MCF 10A (cell line): Measurements from ENCODE around the gene NSD1. TPM values are rescaled to one million over a fixed set of nuclear protein-coding genes. Genes with fewer than 3 reads are reported as not detected.

Experiments
- BruUV-seq: library from RNA; stranded (reverse); fragments of 400-500 nt; replicated peaks from 2 replicates; lab custom pipeline; 2021; lab: Mats Ljungman, UMichigan
- CTCF ChIA-PET: fragments of 300-600 bp; sonication (Branson Sonifier 250); formaldehyde crosslinking; extraction: SDS; loops from one replicate; lab custom pipeline; 2021; ENCODE audit warnings: antibody characterized with exemption, inconsistent platforms; lab: Yijun Ruan, JAX
- POLR2A ChIA-PET: fragments of 300-600, 350-650 bp; sonication (Branson Sonifier 250); formaldehyde crosslinking; extraction: SDS; loops from one replicate; lab custom pipeline; 2020; ENCODE audit warnings: antibody characterized with exemption, inconsistent platforms; lab: Yijun Ruan, JAX
- DNase-seq: peaks from one replicate; pipeline ENCODE4 v3.0.0-alpha.2; 2018; ENCODE audit not compliant: unreplicated experiment
- H3K27ac Mint-ChIP-seq: one replicate; pipeline ENCODE4 v1.8.0; 2022; ENCODE audit warnings: mild to moderate bottlenecking, low read depth, mixed read lengths; ENCODE audit not compliant: unreplicated experiment
- H3K27me3 Mint-ChIP-seq: one replicate; pipeline ENCODE4 v1.8.0; 2022; ENCODE audit warnings: mixed read lengths; ENCODE audit not compliant: insufficient read depth, unreplicated experiment
- H3K36me3 Mint-ChIP-seq: one replicate; pipeline ENCODE4 v1.8.0; 2022; ENCODE audit warnings: mild to moderate bottlenecking, moderate library complexity, mixed read lengths; ENCODE audit not compliant: insufficient read depth, unreplicated experiment
- H3K4me1 Mint-ChIP-seq: one replicate; pipeline ENCODE4 v1.8.0; 2022; ENCODE audit warnings: mixed read lengths; ENCODE audit not compliant: insufficient read depth, unreplicated experiment
- H3K4me3 Mint-ChIP-seq: one replicate; pipeline ENCODE4 v1.8.0; 2022; ENCODE audit warnings: mild to moderate bottlenecking, moderate library complexity, mixed read lengths; ENCODE audit not compliant: unreplicated experiment
- H3K9me3 Mint-ChIP-seq: one replicate; pipeline ENCODE4 v1.8.0; 2022; ENCODE audit warnings: mixed read lengths; ENCODE audit not compliant: unreplicated experiment
- CTCF ChIP-seq: fragments of 200-600 bp; IDR thresholded peaks from one replicate; pipeline ENCODE4 v1.8.0; 2022; ENCODE audit warnings: antibody characterized with exemption, mild to moderate bottlenecking; ENCODE audit not compliant: unreplicated experiment
- intact Hi-C: fragments of 100-400 bp; cut with micrococcal nuclease; formaldehyde crosslinking; loops from 2 replicates; pipeline ENCODE4 v1.14.1; 2022
- total RNA-seq: library from RNA; stranded (reverse); gene quantifications from 2 replicates; pipeline ENCODE4 v1.2.3, GENCODE V29; 2022

NSD1 gene
- total RNA-seq, 1 experiment from 2014 or later: 110 TPM

- no TSS peak for BruUV-seq
- no peak for DNase-seq
- no peaks in the 10 kb centered on the region for H3K36me3 Mint-ChIP-seq
- H3K27me3 Mint-ChIP-seq: no peaks in the 10 kb centered on the region
- TF ChIP-seq CTCF: no peak
- H3K4me3 Mint-ChIP-seq: no peak overlapping the region
- POLR2A ChIA-PET: interaction anchor here (0.6 to 0.7 kb wide), 2 partner anchors 8 to 21 kb away, joined by 3 read pairs; no protein-coding TSS in a partner anchor
- CTCF ChIA-PET: interaction anchor here (0.6 to 2.5 kb wide), 6 partner anchors 14 to 290 kb away, joined by 3 to 11 read pairs (median 3); no protein-coding TSS in a partner anchor
- H3K27ac Mint-ChIP-seq: no peak overlapping the region
- no peaks in the 10 kb centered on the region for H3K9me3 Mint-ChIP-seq
- peaks cover 11% of the 10 kb centered on the region for H3K4me1 Mint-ChIP-seq
- intact Hi-C loops: no loop called here
These were observed 41.1 kb upstream of the NSD1 start for GRCh38 chr5:177092178-177093081.

GRCh38 chr5:177093082-177093712, 40.4 kb upstream of the NSD1 start:
- Mint-ChIP-seq H3K27ac (no peak overlapping the region), H3K4me3 (no peak overlapping the region), H3K4me1 (peaks cover 11% of the 10 kb centered on the region), H3K27me3 (no peaks in the 10 kb centered on the region), H3K9me3 (no peaks in the 10 kb centered on the region), H3K36me3 (no peaks in the 10 kb centered on the region)
- no peak for TF ChIP-seq CTCF
- DNase-seq: no peak
- CTCF ChIA-PET: interaction anchor here (0.6 to 2.5 kb wide), 5 partner anchors 14 to 435 kb away, joined by 3 to 11 read pairs (median 3); no protein-coding TSS in a partner anchor
- intact Hi-C loops: no loop called here
- POLR2A ChIA-PET: interaction anchor here (0.7 kb wide), 1 partner anchor 8 kb away, joined by 3 read pairs; no protein-coding TSS in a partner anchor
- no TSS peak for BruUV-seq

GRCh38 chr5:177093803-177094202, 39.8 kb upstream of the NSD1 start:
- Mint-ChIP-seq H3K9me3 (no peaks in the 10 kb centered on the region), H3K4me3 (no peak overlapping the region), H3K27me3 (no peaks in the 10 kb centered on the region), H3K4me1 (peaks cover 11% of the 10 kb centered on the region), H3K27ac (no peak overlapping the region), H3K36me3 (no peaks in the 10 kb centered on the region)
- no peak for DNase-seq
- intact Hi-C loops: no loop called here
- no peak for TF ChIP-seq CTCF
- CTCF ChIA-PET: interaction anchor here (0.7 to 2.5 kb wide), 2 partner anchors 19 to 436 kb away, joined by 4 to 11 read pairs; no protein-coding TSS in a partner anchor
- BruUV-seq: no TSS peak
- POLR2A ChIA-PET: no interaction called here
